OCI-LY7 (cell line): ENCODE results near the gene FEV.

Experiments
- CTCF ChIP-seq: fragments of 200-600 bp; sonication (generic); conservative IDR thresholded peaks from 2 replicates; pipeline ENCODE4 v1.5.1; 2014; ENCODE audit warnings: mild to moderate bottlenecking, antibody characterized with exemption, low read length, moderate library complexity, mixed read lengths
- EZH2phosphoT487 ChIP-seq: fragments of 200-600 bp; sonication (generic); IDR thresholded peaks from 2 replicates; pipeline ENCODE4 v1.6.1; 2018; ENCODE audit warnings: low read depth, borderline replicate concordance, mild to moderate bottlenecking, mixed run types, antibody characterized with exemption, low read length, moderate library complexity, mixed read lengths

DNA sequence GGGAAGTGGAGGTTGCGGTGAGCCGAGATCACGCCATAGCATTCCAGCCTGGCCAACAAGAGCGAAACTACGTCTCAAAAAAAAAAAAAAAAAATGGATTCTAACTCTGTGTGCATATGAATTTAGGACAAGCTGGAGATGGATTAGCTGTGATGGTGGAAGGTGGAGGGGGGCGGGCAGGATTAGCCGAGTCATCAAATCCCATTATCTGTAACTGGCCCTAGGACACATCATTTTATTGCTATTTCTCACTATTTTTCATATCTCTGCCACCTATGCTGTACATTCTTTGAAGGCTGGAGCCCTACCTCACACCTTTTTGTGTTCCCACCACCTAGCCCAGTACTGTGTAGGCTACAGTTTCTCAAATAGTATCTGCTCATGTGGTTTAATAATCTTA is 32.8 kb downstream of the FEV start:
- TF ChIP-seq CTCF: no peak
- TF ChIP-seq EZH2phosphoT487: no peak
